SU-DHL-6 (cell line): ENCODE data around the gene EPC2.
"Not testable (repeated sequence)": the region's sequence is repeated elsewhere in the genome, so short reads cannot be mapped to it uniquely, and the experiment has no call there.

Experiments
- EZH2phosphoT487 ChIP-seq: fragments of 200-600 bp; sonication (generic), shearing (Covaris generic); conservative IDR thresholded peaks from 2 replicates; pipeline ENCODE4 v1.6.1; 2018; ENCODE audit warnings: mild to moderate bottlenecking, antibody characterized with exemption, low read length, moderate library complexity, mixed read lengths
- TF ChIP-seq, protein P1 (sequence below): fragments of 200-600 bp; sonication (generic); IDR thresholded peaks from one replicate; pipeline ENCODE4 v1.5.1; 2017; ENCODE audit warnings: antibody characterized with exemption, mild to moderate bottlenecking, low read length, moderate library complexity; ENCODE audit not compliant: insufficient read depth, poor library complexity, severe bottlenecking

DNA sequence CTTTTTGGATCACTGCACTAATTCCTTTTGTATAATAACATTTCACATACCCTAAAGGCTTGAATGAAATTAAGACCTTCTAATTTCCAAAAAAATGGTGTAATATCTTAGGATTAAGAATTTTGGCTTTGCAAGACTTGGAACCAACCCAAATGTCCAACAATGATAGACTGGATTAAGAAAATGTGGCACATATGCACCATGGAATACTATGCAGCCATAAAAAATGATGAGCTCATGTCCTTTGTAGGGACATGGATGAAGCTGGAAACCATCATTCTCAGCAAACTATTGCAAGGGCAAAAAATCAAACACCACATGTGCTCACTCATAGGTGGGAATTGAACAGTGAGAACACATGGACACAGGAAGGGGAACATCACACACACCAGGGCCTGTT is 43.5 kb downstream of the EPC2 start:
- TF ChIP-seq, protein P1, sequence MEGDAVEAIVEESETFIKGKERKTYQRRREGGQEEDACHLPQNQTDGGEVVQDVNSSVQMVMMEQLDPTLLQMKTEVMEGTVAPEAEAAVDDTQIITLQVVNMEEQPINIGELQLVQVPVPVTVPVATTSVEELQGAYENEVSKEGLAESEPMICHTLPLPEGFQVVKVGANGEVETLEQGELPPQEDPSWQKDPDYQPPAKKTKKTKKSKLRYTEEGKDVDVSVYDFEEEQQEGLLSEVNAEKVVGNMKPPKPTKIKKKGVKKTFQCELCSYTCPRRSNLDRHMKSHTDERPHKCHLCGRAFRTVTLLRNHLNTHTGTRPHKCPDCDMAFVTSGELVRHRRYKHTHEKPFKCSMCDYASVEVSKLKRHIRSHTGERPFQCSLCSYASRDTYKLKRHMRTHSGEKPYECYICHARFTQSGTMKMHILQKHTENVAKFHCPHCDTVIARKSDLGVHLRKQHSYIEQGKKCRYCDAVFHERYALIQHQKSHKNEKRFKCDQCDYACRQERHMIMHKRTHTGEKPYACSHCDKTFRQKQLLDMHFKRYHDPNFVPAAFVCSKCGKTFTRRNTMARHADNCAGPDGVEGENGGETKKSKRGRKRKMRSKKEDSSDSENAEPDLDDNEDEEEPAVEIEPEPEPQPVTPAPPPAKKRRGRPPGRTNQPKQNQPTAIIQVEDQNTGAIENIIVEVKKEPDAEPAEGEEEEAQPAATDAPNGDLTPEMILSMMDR: not testable (repeated sequence)
- TF ChIP-seq EZH2phosphoT487: not testable (repeated sequence)
